ENCODE measurements around the gene DEPP1. TPM values are rescaled to one million over a fixed set of nuclear protein-coding genes. Genes with fewer than 3 reads are reported as not detected.
A peak's percentile ranks its signal among the peaks of the same experiment; 100 is the strongest.
"Not testable (repeated sequence)": the region's sequence is repeated elsewhere in the genome, so short reads cannot be mapped to it uniquely, and the experiment has no call there.

The DEPP1 gene
- 11.6 TPM for total RNA-seq (ENCODE audit: insufficient read depth, low replicate concordance)

GRCh38 chr10:44978570-44979280 lies at the start of gene DEPP1:
DEPP1 (minus strand) TSS chr10:44978809; CDS start chr10:44978030, 779 bp downstream.
- peak; percentile 92 for DNase-seq (ENCODE audit: low spot score)

DNA sequence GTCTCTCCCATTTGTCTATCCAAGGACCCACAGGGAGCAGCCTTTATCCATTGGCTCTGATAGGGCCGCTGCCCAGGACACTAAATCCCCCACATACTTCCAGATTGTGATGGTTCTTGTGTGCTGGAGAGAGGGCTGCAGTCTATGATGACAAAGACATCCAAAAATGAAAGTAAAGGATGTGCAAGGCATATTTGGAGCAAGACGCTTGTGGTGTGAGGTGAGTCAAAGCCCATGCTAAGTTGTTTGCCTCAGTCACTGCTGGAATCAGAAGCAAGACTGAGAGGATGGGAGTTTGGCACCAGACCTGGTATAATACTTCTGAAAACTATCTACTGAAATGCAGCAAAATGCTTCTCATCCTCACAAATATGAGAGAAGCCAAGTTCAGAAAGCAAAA lies 44.8 kb upstream of the DEPP1 start:
- no peak for DNase-seq (ENCODE audit: low spot score)

DNA sequence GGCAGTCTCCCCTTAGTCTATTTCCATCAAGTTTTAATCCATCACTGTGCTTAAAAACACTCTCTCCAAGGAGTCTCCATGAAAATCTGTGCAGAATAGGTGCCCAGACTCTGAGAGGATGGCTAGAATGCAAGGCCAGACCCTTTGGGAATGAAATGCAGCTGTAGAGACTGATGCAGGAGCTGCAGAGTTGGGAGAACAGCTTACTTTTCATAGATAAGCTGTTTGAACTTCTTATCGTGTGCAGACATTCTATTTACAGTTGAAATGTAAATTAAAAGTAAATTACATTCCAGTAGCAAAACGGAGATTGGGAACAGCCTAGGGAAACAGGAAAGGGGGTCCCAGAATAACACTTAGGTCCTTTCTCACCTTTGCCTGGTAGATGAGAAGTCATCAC lies 37.0 kb upstream of the DEPP1 start:
- DNase-seq (ENCODE audit: low spot score) = no peak

DNA sequence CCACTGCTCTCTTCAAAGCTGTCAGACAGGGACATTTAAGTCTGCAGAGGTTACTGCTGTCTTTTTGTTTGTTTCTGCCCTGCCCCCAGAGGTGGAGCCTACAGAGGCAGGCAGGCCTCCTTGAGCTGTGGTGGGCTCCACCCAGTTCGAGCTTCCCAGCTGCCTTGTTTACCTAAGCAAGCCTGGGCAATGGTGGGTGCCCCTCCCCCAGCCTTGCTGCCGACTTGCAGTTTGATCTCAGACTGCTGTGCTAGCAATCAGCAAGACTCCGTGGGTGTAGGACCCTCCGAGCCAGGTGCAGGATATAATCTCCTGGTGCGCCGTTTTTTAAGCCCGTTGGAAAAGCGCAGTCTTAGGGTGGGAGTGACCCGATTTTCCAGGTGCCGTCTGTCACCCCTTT lies 35.9 kb upstream of the DEPP1 start:
- not testable (repeated sequence) for DNase-seq (ENCODE audit: low spot score)

- DNase-seq (ENCODE audit: low spot score) = peak; percentile 89
Observed at GRCh38 chr10:45008524-45009161, 30.0 kb upstream of the DEPP1 start.

DNA sequence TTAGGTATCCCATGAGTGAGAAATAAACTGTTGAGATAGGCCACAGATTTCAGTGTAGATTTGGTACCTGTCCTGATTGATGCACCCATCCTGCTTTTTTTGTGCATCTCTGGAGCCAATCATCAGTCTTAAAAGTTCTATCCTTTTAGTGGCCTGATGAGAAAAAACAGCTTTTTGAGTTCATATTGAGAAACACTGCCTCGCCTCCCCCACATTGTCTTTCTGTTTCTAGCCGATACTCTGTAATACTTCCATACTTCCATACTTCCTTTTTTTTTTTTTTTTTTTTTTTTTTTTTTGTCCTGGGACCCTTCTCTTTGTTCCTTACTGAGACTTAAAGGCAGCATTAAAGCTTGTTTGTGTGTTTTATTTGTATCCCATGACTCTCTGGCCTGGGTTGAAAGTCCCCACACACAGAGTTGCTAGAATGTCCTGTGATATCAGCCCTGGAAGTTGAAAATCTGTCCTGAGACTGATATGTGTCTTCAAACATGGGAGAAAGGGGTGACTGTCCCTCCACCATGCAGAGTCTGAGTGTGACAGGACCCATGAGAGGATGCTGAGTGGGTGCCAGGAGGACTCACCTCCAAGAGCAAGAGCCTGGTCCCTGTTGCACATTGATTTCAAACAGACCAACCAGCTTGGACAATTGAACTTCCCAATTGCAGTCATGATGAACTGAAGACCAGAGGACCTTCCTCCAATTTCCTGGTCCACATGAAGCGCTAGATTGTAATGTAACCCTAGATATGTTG lies 27.8 kb upstream of the DEPP1 start:
- no peak for DNase-seq (ENCODE audit: low spot score)

DNA sequence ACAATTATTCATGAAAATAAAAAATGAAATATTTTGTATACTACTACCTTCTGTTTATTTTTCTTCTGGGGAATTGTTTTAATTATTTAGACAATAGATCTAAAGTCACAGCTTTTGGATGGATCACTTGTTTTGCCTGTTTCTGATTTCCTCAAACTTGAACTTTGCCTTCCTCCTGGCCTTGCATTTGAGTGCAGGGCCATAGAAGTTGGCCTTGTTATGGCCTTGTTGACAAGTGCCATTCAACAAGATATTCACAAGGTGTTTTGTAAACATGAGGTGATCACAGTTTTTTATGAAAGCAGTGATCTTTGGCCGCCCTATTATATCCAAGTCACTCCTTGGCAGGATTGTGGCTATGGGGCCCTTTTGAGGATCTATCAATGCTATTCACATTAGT lies 26.7 kb upstream of the DEPP1 start:
- DNase-seq (ENCODE audit: low spot score) = no peak

GRCh38 chr10:45004661-45005060 lies 26.1 kb upstream of the DEPP1 start:
- DNase-seq (ENCODE audit: low spot score) = no peak

DNA sequence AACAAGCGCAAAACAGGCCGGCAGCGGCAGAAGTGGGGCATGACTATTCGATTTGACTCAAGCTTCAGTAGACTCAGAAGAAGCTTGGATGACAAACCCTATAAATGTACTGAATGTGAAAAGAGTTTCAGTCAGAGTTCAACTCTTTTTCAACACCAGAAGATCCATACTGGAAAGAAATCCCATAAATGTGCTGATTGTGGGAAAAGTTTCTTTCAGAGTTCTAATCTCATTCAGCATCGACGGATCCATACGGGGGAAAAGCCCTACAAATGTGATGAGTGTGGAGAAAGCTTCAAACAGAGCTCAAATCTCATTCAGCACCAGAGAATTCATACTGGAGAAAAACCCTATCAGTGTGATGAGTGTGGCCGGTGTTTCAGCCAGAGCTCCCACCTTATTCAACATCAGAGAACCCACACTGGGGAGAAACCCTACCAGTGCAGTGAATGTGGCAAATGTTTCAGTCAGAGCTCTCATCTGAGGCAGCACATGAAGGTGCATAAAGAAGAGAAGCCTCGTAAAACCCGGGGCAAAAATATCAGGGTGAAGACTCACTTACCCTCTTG lies 24.9 kb upstream of the DEPP1 start:
- DNase-seq (ENCODE audit: low spot score) = no peak

GRCh38 chr10:45001381-45002148 lies 23.0 kb upstream of the DEPP1 start:
- DNase-seq (ENCODE audit: low spot score) = peak; percentile 73

DNA sequence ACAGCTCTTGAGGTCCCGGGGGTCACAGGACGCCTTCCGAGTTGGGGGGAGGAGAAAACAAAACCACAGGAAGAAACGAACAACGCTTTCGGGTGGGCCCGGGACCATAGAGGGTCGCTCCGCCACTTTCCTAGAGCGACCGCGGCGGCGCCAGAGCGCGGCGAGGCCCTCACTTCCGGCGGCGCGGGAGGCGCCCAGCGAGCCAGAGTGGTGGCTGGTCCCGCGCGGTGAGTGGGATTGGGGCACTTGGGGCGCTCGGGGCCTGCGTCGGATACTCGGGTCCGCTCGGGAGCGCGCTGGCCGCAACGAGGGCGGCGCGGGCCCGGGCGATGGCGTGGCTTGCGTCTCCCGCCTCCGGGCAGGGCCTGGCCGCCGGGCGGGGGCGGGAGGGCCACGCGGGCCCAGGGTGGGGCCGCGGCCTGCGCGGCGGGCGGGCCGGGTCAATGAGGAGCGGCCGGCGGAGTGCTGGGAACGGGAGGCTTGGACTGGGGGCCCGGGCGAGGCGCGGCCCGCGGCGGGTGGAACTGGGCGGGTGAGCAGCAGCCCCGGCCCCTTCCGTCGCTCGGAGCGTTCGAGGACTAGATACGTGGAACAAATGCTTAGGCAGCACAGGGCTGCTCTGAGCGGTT lies 22.3 kb upstream of the DEPP1 start, which contains the start of gene ZNF22:
Gene ZNF22, plus strand, starts transcription at position 172 of the 629 bp plus-strand sequence. CDS start 2,446 bp downstream, outside the sequence.
- peak; percentile 82 for DNase-seq (ENCODE audit: low spot score)

DNA sequence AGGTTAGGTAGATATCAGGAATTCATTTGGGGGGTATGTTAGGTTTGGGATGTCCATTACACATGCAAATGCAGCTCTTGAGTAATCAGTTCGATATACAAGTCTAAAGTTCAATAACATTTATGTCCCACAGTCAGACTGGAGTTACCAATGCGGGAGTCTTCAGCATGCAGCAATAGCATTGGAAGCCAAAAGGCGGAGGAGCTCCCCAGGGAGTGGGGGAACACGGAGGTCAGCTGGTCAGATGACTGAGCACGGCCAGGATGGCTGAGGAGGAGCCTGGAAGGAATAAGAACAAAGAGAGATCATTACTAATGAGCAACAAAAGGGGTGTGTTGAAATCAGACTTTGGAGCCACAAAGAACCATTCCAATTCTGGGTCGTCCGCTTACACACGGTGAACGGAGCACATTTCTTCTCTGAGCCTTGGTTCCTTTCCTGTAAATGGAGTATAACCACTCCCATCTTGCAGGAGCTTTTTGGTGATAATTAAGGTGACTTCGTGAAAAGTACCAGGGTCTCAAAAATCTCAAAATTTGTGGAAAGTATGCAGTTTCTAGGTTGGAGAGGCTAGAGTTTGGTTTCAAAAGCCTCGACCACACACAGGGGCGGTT lies 21.6 kb upstream of the DEPP1 start:
- DNase-seq (ENCODE audit: low spot score) = no peak

GRCh38 chr10:44998146-44998631 lies 19.6 kb upstream of the DEPP1 start:
- DNase-seq (ENCODE audit: low spot score) = no peak

DNA sequence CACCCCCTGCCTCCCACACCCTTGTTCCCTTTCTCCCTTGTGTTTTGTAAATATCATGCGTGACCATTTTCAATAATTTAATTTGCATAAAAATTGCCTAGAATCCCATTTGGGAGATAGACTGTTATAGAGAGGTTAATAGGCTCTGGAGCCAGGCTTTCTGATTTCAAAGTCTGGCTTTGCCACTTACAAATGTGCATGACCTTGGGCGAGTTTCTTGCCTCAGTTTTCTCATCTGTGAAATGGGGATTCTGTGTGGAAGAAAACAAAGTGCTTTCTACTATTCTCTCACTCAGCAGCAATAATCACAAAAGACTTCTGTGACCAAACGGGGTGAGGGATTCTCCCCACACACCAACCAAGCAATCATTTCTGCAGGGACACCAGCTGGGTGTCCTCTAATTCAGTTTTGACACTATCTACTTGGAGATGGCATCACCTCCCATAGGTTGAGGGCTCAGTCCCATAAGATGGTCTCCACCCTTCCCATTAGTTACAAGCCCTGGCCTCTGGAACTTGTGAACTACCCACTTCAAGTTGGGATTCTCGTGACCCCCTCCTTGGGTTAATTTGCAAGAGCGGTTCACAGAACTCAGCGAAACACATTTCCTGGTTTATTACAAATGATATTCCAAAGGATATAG lies 18.6 kb upstream of the DEPP1 start:
- DNase-seq (ENCODE audit: low spot score) = no peak

DNA sequence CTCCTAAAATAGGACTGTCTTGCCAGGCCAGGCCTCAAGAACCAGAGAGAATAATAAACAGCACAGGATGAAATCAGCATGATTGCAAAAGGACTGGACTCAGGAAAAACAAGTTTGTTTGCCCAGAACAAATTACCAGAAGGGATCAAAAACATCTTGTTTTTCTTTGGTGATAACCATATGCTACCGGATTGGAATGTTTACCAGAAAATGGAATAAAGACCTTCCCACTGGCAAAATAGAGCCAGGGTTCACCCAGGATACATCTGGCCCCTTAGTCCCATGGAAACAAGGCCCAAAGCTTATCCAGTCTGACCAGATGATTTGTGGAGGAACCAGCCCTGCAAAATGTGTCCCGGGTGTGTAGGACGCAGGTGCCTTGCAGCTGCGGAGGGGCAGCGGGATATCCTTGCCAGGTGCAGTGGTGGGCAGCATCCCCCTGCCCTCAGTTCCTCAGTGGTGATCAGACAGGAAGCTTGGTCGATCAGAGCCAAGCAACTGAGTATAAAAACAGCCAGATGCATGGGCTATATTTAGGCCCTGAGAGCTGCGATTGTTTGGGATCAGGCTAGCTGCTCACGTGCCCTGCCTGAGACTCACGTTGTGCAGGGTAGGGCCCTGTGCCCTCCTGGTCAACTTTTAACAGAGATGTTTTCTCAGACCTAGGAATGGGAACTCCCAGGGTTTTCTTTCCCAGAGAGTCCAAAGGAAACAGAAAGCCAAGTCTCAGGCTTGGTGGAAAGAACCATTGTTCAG lies 17.5 kb upstream of the DEPP1 start:
- peak; percentile 56 for DNase-seq (ENCODE audit: low spot score)

GRCh38 chr10:44995581-44995913 lies 16.9 kb upstream of the DEPP1 start:
- DNase-seq (ENCODE audit: low spot score) = no peak

- no peak for DNase-seq (ENCODE audit: low spot score)
Observed at GRCh38 chr10:44994752-44995530, 16.3 kb upstream of the DEPP1 start.

Measured in umbilical cord (tissue), 2 donors.